Gastrocnemius medialis (tissue), 4 donors: ENCODE data around the gene CCDC33. TPM values are rescaled to one million over a fixed set of nuclear protein-coding genes. Genes with fewer than 3 reads are reported as not detected.
A peak's percentile ranks its signal among the peaks of the same experiment; 100 is the strongest.

Experiments used
- ATAC-seq, 2 donors: fragments of 150-250 bp; one replicate each; pipeline ENCODE4 v1.9.1; 2016
- DNase-seq, 2 donors: peaks; one replicate each; pipeline ENCODE4 v3.0.0-alpha.2; 2019
- H3K27ac ChIP-seq, 4 donors: fragments of 200-600 bp; sonication (generic); 1 replicate in 1 of 4; 2 replicates in 3 of 4; pipeline ENCODE4 v1.5.1; 2016 to 2018; ENCODE audit warnings: mild to moderate bottlenecking in 2 of 4, moderate library complexity in 1 of 4
- H3K27me3 ChIP-seq, 3 donors: fragments of 200-600 bp; sonication (generic) in 2 of 3; 1 replicate in 1 of 3; 2 replicates in 2 of 3; pipeline versions ENCODE4 v1.5.1 to v1.6.0; 2016 to 2019; ENCODE audit warnings: mild to moderate bottlenecking in 1 of 3, moderate library complexity in 1 of 3
- H3K36me3 ChIP-seq, 2 donors: fragments of 200-600 bp; sonication (generic) in 1 of 2; one replicate each; pipeline ENCODE4 v1.5.1; 2017 to 2018
- H3K4me1 ChIP-seq, 2 donors: fragments of 200-600 bp; sonication (generic) in 1 of 2; one replicate each; pipeline ENCODE4 v1.5.1; 2016 to 2017; ENCODE audit warnings: mild to moderate bottlenecking in 2 of 2
- H3K4me3 ChIP-seq, 4 donors: fragments of 200-600 bp; sonication (generic) in 3 of 4; 1 replicate in 1 of 4; 2 replicates in 3 of 4; pipeline ENCODE4 v1.5.1; 2016 to 2019; ENCODE audit warnings: mild to moderate bottlenecking in 2 of 4
- H3K9me3 ChIP-seq, 3 donors: fragments of 200-600 bp; sonication (generic) in 2 of 3; 1 replicate in 1 of 3; 2 replicates in 2 of 3; pipeline ENCODE4 v1.5.1; 2016 to 2019
- POLR2A ChIP-seq, 2 donors: fragments of 450-650 bp; IDR thresholded peaks; one replicate each; pipeline ENCODE4 v1.6.1; 2017; ENCODE audit warnings: antibody characterized with exemption in 2 of 2, mild to moderate bottlenecking in 2 of 2, moderate library complexity in 2 of 2
- in situ Hi-C, 4 donors: fragments of 200-750 bp; cut with MboI; loops; one replicate each; pipeline versions ENCODE4 v1.15.0 to v1.8.0; 2017; ENCODE audit warnings: low sequenced_read_pairs in 4 of 4
- intact Hi-C: fragments of 100-400 bp; cut with DNase I; formaldehyde crosslinking; loops from one replicate; pipeline ENCODE4 v1.15.1; 2023; ENCODE audit warnings: low total_unique reads
- total RNA-seq, 4 donors: library from RNA; depleted of rRNA; stranded (reverse); fragments of >200 nt; gene quantifications; one replicate each; pipeline versions ENCODE4 v1.1.0 to v1.2.3, GENCODE V29; 2016
- TF ChIP-seq, protein P1 (sequence below), 5 experiments: fragments of 450-650 bp in 3 of 5; fragments of 200-600 bp in 2 of 5; sonication (generic) in 2 of 5; IDR thresholded peaks in 4 of 5; conservative IDR thresholded peaks in 1 of 5; 1 replicate in 4 of 5; 2 replicates in 1 of 5; pipeline ENCODE4 v1.5.1; 2016 to 2019; ENCODE audit warnings: antibody characterized with exemption in 5 of 5, mild to moderate bottlenecking in 3 of 5, moderate library complexity in 3 of 5

The CCDC33 gene
- total RNA-seq, 4 donors from 2014 or later: not detected

DNA sequence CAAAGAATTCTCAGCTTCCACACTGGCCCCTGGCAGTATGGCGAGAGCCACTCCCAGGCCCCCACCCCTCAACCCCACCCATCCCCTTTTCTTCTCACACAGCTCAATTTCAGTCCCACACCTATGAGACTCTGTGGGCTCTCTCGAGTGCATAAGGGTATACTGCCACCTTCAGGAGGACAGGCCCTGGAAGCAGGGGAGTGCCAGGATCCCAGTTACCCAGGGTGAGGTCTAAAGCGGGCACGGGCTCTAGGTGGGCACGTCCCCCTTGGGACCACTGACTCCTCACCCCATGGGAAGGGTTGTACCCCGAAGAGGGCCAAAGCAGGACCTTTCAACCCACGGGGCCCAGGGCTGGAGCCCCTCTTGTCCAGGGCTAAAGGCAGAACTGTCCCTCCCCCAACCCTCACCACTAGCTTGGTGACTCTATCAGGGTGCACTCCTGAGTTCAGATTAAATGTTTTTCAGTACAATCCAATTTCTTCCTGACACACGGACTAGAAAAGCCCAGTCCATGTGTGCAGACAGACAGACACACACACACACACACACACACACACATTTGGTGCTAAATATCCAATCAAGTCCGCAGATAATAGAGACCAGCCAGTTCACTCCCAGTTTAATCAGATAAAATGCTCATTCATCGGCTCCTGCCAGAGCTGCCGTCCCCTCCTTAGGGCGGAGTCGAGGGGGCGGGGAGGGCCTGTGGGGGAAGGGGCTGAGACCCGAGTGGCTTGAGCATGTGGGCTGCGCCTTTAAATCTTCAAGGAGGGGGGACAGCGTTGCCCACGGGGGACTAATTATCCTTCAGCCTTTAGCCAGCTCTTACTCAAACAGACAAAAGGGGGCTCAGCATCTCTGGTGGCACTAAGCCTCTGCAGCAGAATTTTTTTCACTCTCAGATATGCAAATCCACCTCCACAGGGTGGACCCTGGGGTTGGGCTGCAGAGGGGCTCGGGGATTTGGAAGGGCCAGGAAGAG lies 72.0 kb downstream of the CCDC33 start:
- H3K4me3 ChIP-seq: no peak overlapping the region
- no peaks in the 10 kb centered on the region for H3K36me3 ChIP-seq
- peak in 1 of 2 donors; percentile 35 for DNase-seq
- H3K27ac ChIP-seq: no peak overlapping the region
- peak; percentile 64 to 83 for ATAC-seq
- TF ChIP-seq POLR2A (IDR thresholded peaks at IDR 0.05): no peak
- TF ChIP-seq, protein P1, sequence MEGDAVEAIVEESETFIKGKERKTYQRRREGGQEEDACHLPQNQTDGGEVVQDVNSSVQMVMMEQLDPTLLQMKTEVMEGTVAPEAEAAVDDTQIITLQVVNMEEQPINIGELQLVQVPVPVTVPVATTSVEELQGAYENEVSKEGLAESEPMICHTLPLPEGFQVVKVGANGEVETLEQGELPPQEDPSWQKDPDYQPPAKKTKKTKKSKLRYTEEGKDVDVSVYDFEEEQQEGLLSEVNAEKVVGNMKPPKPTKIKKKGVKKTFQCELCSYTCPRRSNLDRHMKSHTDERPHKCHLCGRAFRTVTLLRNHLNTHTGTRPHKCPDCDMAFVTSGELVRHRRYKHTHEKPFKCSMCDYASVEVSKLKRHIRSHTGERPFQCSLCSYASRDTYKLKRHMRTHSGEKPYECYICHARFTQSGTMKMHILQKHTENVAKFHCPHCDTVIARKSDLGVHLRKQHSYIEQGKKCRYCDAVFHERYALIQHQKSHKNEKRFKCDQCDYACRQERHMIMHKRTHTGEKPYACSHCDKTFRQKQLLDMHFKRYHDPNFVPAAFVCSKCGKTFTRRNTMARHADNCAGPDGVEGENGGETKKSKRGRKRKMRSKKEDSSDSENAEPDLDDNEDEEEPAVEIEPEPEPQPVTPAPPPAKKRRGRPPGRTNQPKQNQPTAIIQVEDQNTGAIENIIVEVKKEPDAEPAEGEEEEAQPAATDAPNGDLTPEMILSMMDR (IDR thresholded peaks at IDR 0.05 in 4 of 5, conservative IDR thresholded peaks at IDR 0.05 in 1 of 5): peak; percentile 30 to 82 (median 66)
- intact Hi-C loops (loop anchor here (1.0 kb wide), 1 partner anchor 181 kb away; no protein-coding TSS in a partner anchor), in situ Hi-C loops (loop anchor here (5.0 to 25.0 kb wide), 4 partner anchors 173 to 346 kb away; partner anchors contain the start of gene ISLR2 (in 1 of the 4))
- H3K9me3 ChIP-seq: no peaks in the 10 kb centered on the region
- H3K27me3 ChIP-seq: peaks cover 6 to 10% (median 10%) of the 10 kb centered on the region in 3 donors
- no peaks in the 10 kb centered on the region for H3K4me1 ChIP-seq

DNA sequence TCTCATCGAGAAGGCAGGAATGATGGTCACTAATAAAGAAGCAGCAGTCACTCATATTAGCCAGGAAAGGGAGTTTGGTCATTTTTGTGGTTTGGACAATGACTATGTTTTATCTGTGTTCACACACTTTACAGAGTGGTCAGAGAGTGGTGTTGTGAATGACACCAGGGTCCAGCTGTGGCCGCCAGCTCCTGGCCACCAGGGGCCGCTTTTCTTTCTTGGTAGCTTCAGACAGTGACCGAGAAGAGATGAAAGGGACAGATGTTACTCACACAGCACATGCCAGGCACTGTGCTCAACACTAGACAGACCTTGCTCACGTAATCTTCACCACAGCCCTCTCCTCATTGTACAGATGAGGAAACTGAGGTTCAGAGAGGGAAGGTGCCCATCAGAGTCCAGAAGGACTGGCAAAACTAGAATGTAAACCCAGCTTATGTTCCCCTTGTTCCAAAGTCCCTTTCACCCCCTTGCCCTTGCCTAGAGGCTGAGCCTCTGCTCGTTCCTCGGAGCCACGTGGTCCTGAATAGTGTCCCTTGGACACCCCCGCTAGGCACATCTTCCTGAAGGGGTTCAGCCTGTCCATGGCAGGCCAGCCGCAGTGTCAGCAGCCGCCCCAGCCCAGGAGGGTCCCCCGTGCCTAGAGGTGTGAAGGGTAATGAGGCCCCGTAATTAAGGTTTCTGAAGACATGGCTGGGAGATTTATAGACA lies 75.8 kb downstream of the CCDC33 start:
- H3K4me1 ChIP-seq: peaks cover 13 to 17% of the 10 kb centered on the region in 2 donors
- ATAC-seq: no peak
- in situ Hi-C loops: loop anchor here in 2 of 4 donors (10.0 to 25.0 kb wide), 2 partner anchors 257 to 350 kb away; no protein-coding TSS in a partner anchor

DNA sequence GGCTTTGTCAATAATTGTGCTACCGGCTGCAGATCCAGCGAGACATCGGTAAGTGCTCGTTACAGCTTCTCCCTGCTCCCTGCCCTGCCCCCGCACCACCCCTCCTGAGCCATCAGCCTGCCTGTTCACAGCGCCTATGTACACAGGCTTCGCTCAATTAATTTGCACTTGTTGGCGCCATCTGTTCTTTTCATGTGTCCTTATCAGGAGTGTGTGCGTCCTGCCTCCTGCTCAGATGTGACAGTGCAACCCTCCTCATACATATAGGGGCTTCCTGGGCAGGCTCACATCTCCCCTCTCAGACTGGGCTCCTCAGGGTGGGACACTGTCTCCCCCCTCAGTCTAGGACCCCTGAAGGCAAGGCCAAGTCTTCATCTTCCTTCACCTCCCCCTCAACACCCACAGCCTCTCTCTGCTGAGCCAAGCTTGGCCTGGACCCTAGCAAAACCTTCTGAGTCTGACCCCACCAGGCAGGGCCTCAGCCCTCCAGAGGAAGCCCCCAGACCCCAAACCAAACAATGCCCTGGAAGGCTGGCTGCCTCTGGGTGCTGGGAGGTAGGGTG lies 76.4 kb downstream of the CCDC33 start:
- Histone ChIP-seq H3K36me3 (no peaks in the 10 kb centered on the region), H3K27ac (no peak overlapping the region), H3K9me3 (no peaks in the 10 kb centered on the region), H3K27me3 (no peaks in the 10 kb centered on the region), H3K4me1 (peaks cover 17 to 19% of the 10 kb centered on the region in 2 donors), H3K4me3 (no peak overlapping the region)
- ATAC-seq: no peak
- in situ Hi-C loops: loop anchor here in 2 of 4 donors (10.0 to 25.0 kb wide), 2 partner anchors 258 to 350 kb away; no protein-coding TSS in a partner anchor
- no peak for TF ChIP-seq POLR2A (IDR thresholded peaks at IDR 0.05)
- TF ChIP-seq, protein P1 (IDR thresholded peaks at IDR 0.05 in 4 of 5, conservative IDR thresholded peaks at IDR 0.05 in 1 of 5): no peak
- intact Hi-C loops: no loop called here
- DNase-seq: no peak

More for the DNA sequence above, 75.8 kb downstream of the CCDC33 start:
- Histone ChIP-seq H3K9me3 (no peaks in the 10 kb centered on the region), H3K27ac (no peak overlapping the region), H3K36me3 (no peaks in the 10 kb centered on the region), H3K4me3 (no peak overlapping the region), H3K27me3 (peaks cover 0 to 3% (median under 1%) of the 10 kb centered on the region in 3 donors)
- intact Hi-C loops: no loop called here
- no peak for TF ChIP-seq POLR2A (IDR thresholded peaks at IDR 0.05)
- TF ChIP-seq, protein P1 (IDR thresholded peaks at IDR 0.05 in 4 of 5, conservative IDR thresholded peaks at IDR 0.05 in 1 of 5): peak in 2 of 5 experiments; percentile 16 to 50
- no peak for DNase-seq

DNA sequence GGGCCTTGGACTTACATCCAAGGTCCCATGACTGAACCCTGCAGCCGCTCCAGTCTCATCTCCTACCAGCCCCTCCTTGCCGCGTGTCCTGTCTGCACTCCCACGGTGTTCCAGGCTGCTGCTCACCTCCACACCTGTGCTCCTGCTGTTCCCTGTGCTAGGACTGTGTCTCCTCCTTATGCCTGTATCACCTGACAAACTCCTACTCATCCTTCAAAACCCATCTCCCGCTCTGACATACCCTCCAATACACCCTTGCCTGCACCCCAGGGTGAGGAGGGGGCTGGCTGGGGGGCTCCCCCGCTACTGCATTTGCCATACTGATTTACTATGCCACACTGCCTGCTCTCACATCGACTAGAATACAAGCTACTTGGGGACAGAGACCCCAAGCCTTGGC lies 77.8 kb downstream of the CCDC33 start:
- Histone ChIP-seq H3K36me3 (no peaks in the 10 kb centered on the region), H3K4me3 (no peak overlapping the region), H3K27me3 (no peaks in the 10 kb centered on the region), H3K27ac (peak overlapping the region in 1 of 4 donors; percentile 69), H3K9me3 (no peaks in the 10 kb centered on the region), H3K4me1 (peaks cover 17 to 28% of the 10 kb centered on the region in 2 donors)
- in situ Hi-C loops: loop anchor here in 2 of 4 donors (10.0 to 25.0 kb wide), 2 partner anchors 259 to 352 kb away; no protein-coding TSS in a partner anchor
- DNase-seq (no peak), ATAC-seq (no peak)
- TF ChIP-seq, protein P1 (IDR thresholded peaks at IDR 0.05 in 4 of 5, conservative IDR thresholded peaks at IDR 0.05 in 1 of 5): no peak
- TF ChIP-seq POLR2A (IDR thresholded peaks at IDR 0.05): no peak
- intact Hi-C loops: no loop called here
